ENCODE measurements around the gene HBP1. TPM values are rescaled to one million over a fixed set of nuclear protein-coding genes. Genes with fewer than 3 reads are reported as not detected.
"Not testable (repeated sequence)": the region's sequence is repeated elsewhere in the genome, so short reads cannot be mapped to it uniquely, and the experiment has no call there.

HBP1 gene
- total RNA-seq, 1 experiment from 2014 or later, result 31.0 TPM

DNA sequence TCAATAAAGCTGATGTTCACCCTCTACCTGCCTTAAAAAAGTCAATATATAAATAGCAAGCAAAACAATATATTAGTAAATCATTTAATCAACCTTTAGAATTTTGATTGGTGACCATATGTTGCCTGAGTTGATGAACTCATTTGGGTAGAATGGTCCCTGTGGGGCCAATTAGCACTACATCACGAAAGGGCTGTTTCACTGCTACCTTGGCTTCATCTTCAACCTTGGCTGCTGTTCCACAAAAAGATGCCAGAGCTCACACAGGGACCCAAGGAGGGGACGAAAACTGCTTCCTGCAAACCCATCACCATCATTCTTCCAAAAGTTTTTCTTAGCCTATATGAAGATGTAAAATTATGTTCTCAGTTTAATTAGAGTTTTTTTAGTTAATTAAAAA, 35.4 kb upstream of the HBP1 start:
- no peak for DNase-seq (ENCODE audit: low spot score)
- ATAC-seq, result no peak
- peaks cover 6% of the 10 kb centered on the region for H3K36me3 Mint-ChIP-seq
- no peak overlapping the region for H3K4me3 Mint-ChIP-seq
- CTCF ChIA-PET, result interaction anchor here (1.2 to 5.1 kb wide), 3 partner anchors 15 to 186 kb away, joined by 4 to 60 read pairs (median 4); no protein-coding TSS in a partner anchor
- H3K27ac Mint-ChIP-seq, result no peak overlapping the region
- TF ChIP-seq KAT7 (CRISPR knock-in tag; IDR thresholded peaks at IDR 0.05; ENCODE audit: borderline replicate concordance), result no peak
- TF ChIP-seq JUN (CRISPR knock-in tag; IDR thresholded peaks at IDR 0.05), result no peak
- no peak for TF ChIP-seq GABPB1 (CRISPR knock-in tag; IDR thresholded peaks at IDR 0.05)
- TF ChIP-seq AR (CRISPR knock-in tag; IDR thresholded peaks at IDR 0.05), result no peak
- TF ChIP-seq NR3C1 (CRISPR knock-in tag; conservative IDR thresholded peaks at IDR 0.05; ENCODE audit: low read depth), result no peak
- TF ChIP-seq SMAD3 (CRISPR knock-in tag; IDR thresholded peaks at IDR 0.05; ENCODE audit: borderline replicate concordance), result no peak
- TF ChIP-seq, protein P1, sequence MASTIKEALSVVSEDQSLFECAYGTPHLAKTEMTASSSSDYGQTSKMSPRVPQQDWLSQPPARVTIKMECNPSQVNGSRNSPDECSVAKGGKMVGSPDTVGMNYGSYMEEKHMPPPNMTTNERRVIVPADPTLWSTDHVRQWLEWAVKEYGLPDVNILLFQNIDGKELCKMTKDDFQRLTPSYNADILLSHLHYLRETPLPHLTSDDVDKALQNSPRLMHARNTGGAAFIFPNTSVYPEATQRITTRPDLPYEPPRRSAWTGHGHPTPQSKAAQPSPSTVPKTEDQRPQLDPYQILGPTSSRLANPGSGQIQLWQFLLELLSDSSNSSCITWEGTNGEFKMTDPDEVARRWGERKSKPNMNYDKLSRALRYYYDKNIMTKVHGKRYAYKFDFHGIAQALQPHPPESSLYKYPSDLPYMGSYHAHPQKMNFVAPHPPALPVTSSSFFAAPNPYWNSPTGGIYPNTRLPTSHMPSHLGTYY (CRISPR knock-in tag; IDR thresholded peaks at IDR 0.05), result no peak
- TF ChIP-seq, protein P2, sequence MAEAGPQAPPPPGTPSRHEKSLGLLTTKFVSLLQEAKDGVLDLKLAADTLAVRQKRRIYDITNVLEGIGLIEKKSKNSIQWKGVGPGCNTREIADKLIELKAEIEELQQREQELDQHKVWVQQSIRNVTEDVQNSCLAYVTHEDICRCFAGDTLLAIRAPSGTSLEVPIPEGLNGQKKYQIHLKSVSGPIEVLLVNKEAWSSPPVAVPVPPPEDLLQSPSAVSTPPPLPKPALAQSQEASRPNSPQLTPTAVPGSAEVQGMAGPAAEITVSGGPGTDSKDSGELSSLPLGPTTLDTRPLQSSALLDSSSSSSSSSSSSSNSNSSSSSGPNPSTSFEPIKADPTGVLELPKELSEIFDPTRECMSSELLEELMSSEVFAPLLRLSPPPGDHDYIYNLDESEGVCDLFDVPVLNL (CRISPR knock-in tag; IDR thresholded peaks at IDR 0.05; ENCODE audit: borderline replicate concordance, low read depth), result no peak
- no peak for TF ChIP-seq FOXK1 (CRISPR knock-in tag; IDR thresholded peaks at IDR 0.05)
- TF ChIP-seq JAZF1 (CRISPR knock-in tag; IDR thresholded peaks at IDR 0.05), result no peak
- TF ChIP-seq, protein P3, sequence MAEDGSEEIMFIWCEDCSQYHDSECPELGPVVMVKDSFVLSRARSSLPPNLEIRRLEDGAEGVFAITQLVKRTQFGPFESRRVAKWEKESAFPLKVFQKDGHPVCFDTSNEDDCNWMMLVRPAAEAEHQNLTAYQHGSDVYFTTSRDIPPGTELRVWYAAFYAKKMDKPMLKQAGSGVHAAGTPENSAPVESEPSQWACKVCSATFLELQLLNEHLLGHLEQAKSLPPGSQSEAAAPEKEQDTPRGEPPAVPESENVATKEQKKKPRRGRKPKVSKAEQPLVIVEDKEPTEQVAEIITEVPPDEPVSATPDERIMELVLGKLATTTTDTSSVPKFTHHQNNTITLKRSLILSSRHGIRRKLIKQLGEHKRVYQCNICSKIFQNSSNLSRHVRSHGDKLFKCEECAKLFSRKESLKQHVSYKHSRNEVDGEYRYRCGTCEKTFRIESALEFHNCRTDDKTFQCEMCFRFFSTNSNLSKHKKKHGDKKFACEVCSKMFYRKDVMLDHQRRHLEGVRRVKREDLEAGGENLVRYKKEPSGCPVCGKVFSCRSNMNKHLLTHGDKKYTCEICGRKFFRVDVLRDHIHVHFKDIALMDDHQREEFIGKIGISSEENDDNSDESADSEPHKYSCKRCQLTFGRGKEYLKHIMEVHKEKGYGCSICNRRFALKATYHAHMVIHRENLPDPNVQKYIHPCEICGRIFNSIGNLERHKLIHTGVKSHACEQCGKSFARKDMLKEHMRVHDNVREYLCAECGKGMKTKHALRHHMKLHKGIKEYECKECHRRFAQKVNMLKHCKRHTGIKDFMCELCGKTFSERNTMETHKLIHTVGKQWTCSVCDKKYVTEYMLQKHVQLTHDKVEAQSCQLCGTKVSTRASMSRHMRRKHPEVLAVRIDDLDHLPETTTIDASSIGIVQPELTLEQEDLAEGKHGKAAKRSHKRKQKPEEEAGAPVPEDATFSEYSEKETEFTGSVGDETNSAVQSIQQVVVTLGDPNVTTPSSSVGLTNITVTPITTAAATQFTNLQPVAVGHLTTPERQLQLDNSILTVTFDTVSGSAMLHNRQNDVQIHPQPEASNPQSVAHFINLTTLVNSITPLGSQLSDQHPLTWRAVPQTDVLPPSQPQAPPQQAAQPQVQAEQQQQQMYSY (CRISPR knock-in tag; IDR thresholded peaks at IDR 0.05), result no peak
- no peak for TF ChIP-seq ZNF219 (CRISPR knock-in tag; IDR thresholded peaks at IDR 0.05; ENCODE audit: borderline replicate concordance)
- no peak for TF ChIP-seq ZNF671 (CRISPR knock-in tag; IDR thresholded peaks at IDR 0.05)
- no peak for TF ChIP-seq TP53 (CRISPR knock-in tag; IDR thresholded peaks at IDR 0.05)
- no peak for TF ChIP-seq HMGA2 (CRISPR knock-in tag; IDR thresholded peaks at IDR 0.05)
- H3K4me1 Mint-ChIP-seq, result peaks cover 27% of the 10 kb centered on the region
- POLR2A ChIA-PET, result no interaction called here
- peaks cover 14% of the 10 kb centered on the region for H3K9me3 Mint-ChIP-seq
- H3K27me3 Mint-ChIP-seq (ENCODE audit: low read depth), result no peaks in the 10 kb centered on the region

DNA sequence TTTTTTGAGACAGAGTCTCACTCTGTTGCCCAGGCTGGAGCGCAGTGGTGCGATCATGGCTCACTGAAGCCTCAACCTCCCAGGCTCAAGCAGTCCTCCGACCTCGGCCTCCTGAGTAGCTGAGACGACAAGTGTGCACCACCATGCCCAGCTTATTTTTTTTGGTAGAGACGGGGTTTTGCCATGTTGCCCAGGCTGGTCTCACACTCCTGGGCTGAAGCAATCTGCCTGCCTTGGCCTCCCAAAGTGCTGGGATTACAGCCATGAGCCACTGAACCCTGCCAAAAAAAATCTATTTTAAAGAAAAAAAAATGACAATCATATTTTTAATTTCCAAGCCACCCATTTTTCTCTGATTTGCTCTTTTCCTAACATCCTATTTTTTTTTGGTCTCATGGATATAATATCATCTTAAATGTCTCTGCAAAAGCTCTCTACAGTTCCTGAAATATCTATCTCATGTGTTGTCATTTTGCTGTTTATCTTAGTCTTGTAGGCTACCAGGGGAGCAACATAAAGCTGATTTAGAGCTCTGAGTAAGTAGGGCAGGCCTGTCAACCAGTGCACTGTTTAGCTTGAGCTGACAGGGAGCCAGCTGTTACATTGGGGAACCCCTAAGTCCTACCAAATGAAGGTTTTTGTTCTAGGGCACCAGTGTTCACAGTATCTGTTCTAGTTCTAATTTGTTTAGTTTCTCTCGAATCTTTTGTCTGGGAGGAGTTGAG, 29.9 kb upstream of the HBP1 start:
- Mint-ChIP-seq H3K27me3 (ENCODE audit: low read depth) (no peaks in the 10 kb centered on the region), H3K36me3 (peaks cover 6% of the 10 kb centered on the region)

GRCh38 chr7:107143875-107144274, 24.9 kb upstream of the HBP1 start:
- H3K36me3 Mint-ChIP-seq; H3K27ac Mint-ChIP-seq; ATAC-seq; DNase-seq (ENCODE audit: low spot score); H3K27me3 Mint-ChIP-seq (ENCODE audit: low read depth); H3K4me3 Mint-ChIP-seq; H3K9me3 Mint-ChIP-seq; POLR2A ChIA-PET; CTCF ChIA-PET: not testable (repeated sequence)
- H3K4me1 Mint-ChIP-seq, result peaks cover 25% of the 10 kb centered on the region

More for the DNA sequence above, 29.9 kb upstream of the HBP1 start:
- TF ChIP-seq RORB (CRISPR knock-in tag; IDR thresholded peaks at IDR 0.05), result no peak
- TF ChIP-seq ZNF423 (CRISPR knock-in tag; IDR thresholded peaks at IDR 0.05), result no peak
- TF ChIP-seq MXD4 (CRISPR knock-in tag; IDR thresholded peaks at IDR 0.05; ENCODE audit: borderline replicate concordance), result no peak
- TF ChIP-seq, protein P2 (CRISPR knock-in tag; IDR thresholded peaks at IDR 0.05; ENCODE audit: borderline replicate concordance, low read depth), result no peak
- TF ChIP-seq SOX15 (CRISPR knock-in tag; IDR thresholded peaks at IDR 0.05), result no peak
- ChIA-PET CTCF (interaction anchor here (1.0 to 1.8 kb wide), 4 partner anchors 9 to 192 kb away, joined by 3 to 9 read pairs (median 6); no protein-coding TSS in a partner anchor), POLR2A (interaction anchor here (0.6 kb wide), 1 partner anchor 30 kb away, joined by 4 read pairs; the partner anchor contains the start of gene HBP1)
- no peak for DNase-seq (ENCODE audit: low spot score)
- Mint-ChIP-seq H3K27ac (no peak overlapping the region), H3K4me3 (no peak overlapping the region), H3K4me1 (peaks cover 5% of the 10 kb centered on the region), H3K9me3 (peaks cover 14% of the 10 kb centered on the region)
- no peak for ATAC-seq
